Keratinocyte (primary cell): ENCODE measurements around the gene ZNF823.

Experiments used
- CTCF ChIP-seq, 3 experiments: IDR thresholded peaks in 1 of 3; conservative IDR thresholded peaks in 1 of 3; optimal IDR thresholded peaks in 1 of 3; 2 replicates in 2 of 3; 3 replicates in 1 of 3; pipeline versions ENCODE3 to v1.5.1; 2011; ENCODE audit warnings: low read length in 3 of 3, mild to moderate bottlenecking in 3 of 3, moderate library complexity in 2 of 3, control low read depth in 1 of 3, inconsistent platforms in 1 of 3; ENCODE audit not compliant: insufficient read depth in 2 of 3; ENCODE audit errors: extremely low read depth in 1 of 3
- EZH2 ChIP-seq: IDR thresholded peaks from one replicate; pipeline ENCODE4 v1.6.1; 2012; ENCODE audit warnings: inconsistent platforms, mild to moderate bottlenecking, low read length, moderate library complexity

- TF ChIP-seq CTCF (optimal IDR thresholded peaks at IDR 0.05 in 1 of 3, IDR thresholded peaks at IDR 0.05 in 1 of 3, conservative IDR thresholded peaks at IDR 0.05 in 1 of 3; ENCODE audit: extremely low read depth in 1 of 3, insufficient read depth in 2 of 3, low read length in 3 of 3) (no peak), EZH2 (no peak)
These were observed 53.6 kb downstream of the ZNF823 start for GRCh38 chr19:11684987-11685675.
